Measurements from ENCODE around the gene TEX264. TPM values are rescaled to one million over a fixed set of nuclear protein-coding genes. Genes with fewer than 3 reads are reported as not detected.

Gene TEX264
- total and polyA plus RNA-seq, 2 of the 13 experiments (the other 11 are each of a cell fraction or from before 2014, with no cell fraction given), result 35.2 to 52.1 TPM

GRCh38 chr3:51671734-51672475 lies 853 bp downstream of the TEX264 start (continued):
- peak; percentile 58; the same call in 1 of the 2 replicates for TF ChIP-seq ZSCAN25 (CRISPR knock-in tag; IDR thresholded peaks at IDR 0.05)
- no peak for TF ChIP-seq NCOR1 (IDR thresholded peaks at IDR 0.05; ENCODE audit: borderline replicate concordance, low read length)
- peak; percentile 60 for TF ChIP-seq GABPB1 (CRISPR knock-in tag; IDR thresholded peaks at IDR 0.05)
- TF ChIP-seq ZFAT (CRISPR knock-in tag; conservative IDR thresholded peaks at IDR 0.05), result no peak
- no peak for TF ChIP-seq HES4 (CRISPR knock-in tag; IDR thresholded peaks at IDR 0.05; ENCODE audit: borderline replicate concordance)
- 0 out of 2 replicates have a peak, but pooled peaks have one; percentile 43 for TF ChIP-seq ATF2 (CRISPR knock-in tag; IDR thresholded peaks at IDR 0.05)
- TF ChIP-seq ZNF777 (CRISPR knock-in tag; IDR thresholded peaks at IDR 0.05), result no peak
- no peak for TF ChIP-seq ZNF563 (CRISPR knock-in tag; IDR thresholded peaks at IDR 0.05)
- 0 out of 2 replicates have a peak, but pooled peaks have one; percentile 28 for TF ChIP-seq ESRRA (CRISPR knock-in tag; IDR thresholded peaks at IDR 0.05; ENCODE audit: low read depth)
- TF ChIP-seq ZNF207 (IDR thresholded peaks at IDR 0.05; ENCODE audit: borderline replicate concordance), result no peak
- TF ChIP-seq USF2 (IDR thresholded peaks at IDR 0.05; ENCODE audit: low read depth, low read length), result no peak
- TF ChIP-seq USF2 (CRISPR knock-in tag; IDR thresholded peaks at IDR 0.05; ENCODE audit: borderline replicate concordance), result peak; percentile 57
- no peak for TF ChIP-seq MLXIP (CRISPR knock-in tag; IDR thresholded peaks at IDR 0.05; ENCODE audit: borderline replicate concordance)
- peak; percentile 52 for TF ChIP-seq HOXA3 (CRISPR knock-in tag; IDR thresholded peaks at IDR 0.05)
- 0 out of 2 replicates have a peak, but pooled peaks have one; percentile 27 for TF ChIP-seq KMT2B (CRISPR knock-in tag; IDR thresholded peaks at IDR 0.05)
- peak; percentile 86 for TF ChIP-seq MYPOP (CRISPR knock-in tag; IDR thresholded peaks at IDR 0.05)
- no peak for TF ChIP-seq TOPORS (CRISPR knock-in tag; IDR thresholded peaks at IDR 0.05)
- TF ChIP-seq ZNF569 (CRISPR knock-in tag; IDR thresholded peaks at IDR 0.05; ENCODE audit: borderline replicate concordance), result no peak
- TF ChIP-seq SOX13 (IDR thresholded peaks at IDR 0.05), result no peak
- TF ChIP-seq SOX13 (CRISPR knock-in tag; conservative IDR thresholded peaks at IDR 0.05 in 1 of 2, IDR thresholded peaks at IDR 0.05 in 1 of 2), result peak in 1 of 2 experiments; percentile 26; a peak in 1 of 4 replicates
- no peak for TF ChIP-seq SOX6 (IDR thresholded peaks at IDR 0.05)
- no peak for TF ChIP-seq SOX6 (CRISPR knock-in tag; IDR thresholded peaks at IDR 0.05)
- TF ChIP-seq ATF3 (CRISPR knock-in tag; IDR thresholded peaks at IDR 0.05), result no peak
